ENCODE data around the gene FKBP2. TPM values are rescaled to one million over a fixed set of nuclear protein-coding genes. Genes with fewer than 3 reads are reported as not detected.

FKBP2 gene
- total RNA-seq, 1 donor from 2014 or later, result 5.3 TPM

GRCh38 chr11:64255135-64256128, 14.5 kb downstream of the FKBP2 start:
- Histone ChIP-seq H3K9ac (no peak overlapping the region), H3K4me3 (no peak overlapping the region), H3K27ac (no peak overlapping the region), H2AFZ (replicated peaks) (no peak overlapping the region), H3K27me3 (no peaks in the 10 kb centered on the region), H4K20me1 (ENCODE audit: low read depth) (peaks cover 25% of the 10 kb centered on the region), H3K36me3 (no peaks in the 10 kb centered on the region), H3K9me3 (ENCODE audit: low read depth) (no peaks in the 10 kb centered on the region), H3K4me1 (peaks cover 13% of the 10 kb centered on the region), H3K79me2 (ENCODE audit: low read depth) (peaks cover 11% of the 10 kb centered on the region), H3K4me2 (no peak overlapping the region), H3F3A (ENCODE audit: low read depth) (peaks cover 15% of the 10 kb centered on the region)
- peaks cover 17% of the 10 kb centered on the region for H3K36me3 Mint-ChIP-seq
- H3K4me1 Mint-ChIP-seq, result peaks cover 17% of the 10 kb centered on the region
- no peak for TF ChIP-seq EZH2 (IDR thresholded peaks at IDR 0.05)
- no peak for TF ChIP-seq EZH2phosphoT487 (IDR thresholded peaks at IDR 0.05)
- TF ChIP-seq CTCF (IDR thresholded peaks at IDR 0.05), result no peak
- peaks cover 13% of the 10 kb centered on the region for H3K27me3 Mint-ChIP-seq (ENCODE audit: insufficient read depth, low read depth)
- no peaks in the 10 kb centered on the region for H3K9me3 Mint-ChIP-seq
- no peak overlapping the region for H3K27ac Mint-ChIP-seq
- no peak overlapping the region for H3K4me3 Mint-ChIP-seq
- no peak for DNase-seq (ENCODE audit: low spot score)

GRCh38 chr11:64256300-64256699, 15.4 kb downstream of the FKBP2 start:
- H3F3A ChIP-seq (ENCODE audit: low read depth), result peaks cover 9% of the 10 kb centered on the region
- DNase-seq (ENCODE audit: low spot score), result no peak
- peaks cover 7% of the 10 kb centered on the region for H3K4me1 ChIP-seq
- no peaks in the 10 kb centered on the region for H3K9me3 Mint-ChIP-seq
- H3K4me3 Mint-ChIP-seq, result no peak overlapping the region
- peaks cover 25% of the 10 kb centered on the region for H4K20me1 ChIP-seq (ENCODE audit: low read depth)
- no peak overlapping the region for H3K4me3 ChIP-seq
- H3K27ac Mint-ChIP-seq, result no peak overlapping the region
- H3K9me3 ChIP-seq (ENCODE audit: low read depth), result no peaks in the 10 kb centered on the region
- no peaks in the 10 kb centered on the region for H3K27me3 ChIP-seq
- H3K4me1 Mint-ChIP-seq, result peaks cover 14% of the 10 kb centered on the region
- no peak overlapping the region for H3K4me2 ChIP-seq
- H3K27me3 Mint-ChIP-seq (ENCODE audit: insufficient read depth, low read depth), result peaks cover 13% of the 10 kb centered on the region
- H3K27ac ChIP-seq, result no peak overlapping the region
- no peaks in the 10 kb centered on the region for H3K36me3 ChIP-seq
- H3K79me2 ChIP-seq (ENCODE audit: low read depth), result peaks cover 11% of the 10 kb centered on the region
- no peak overlapping the region for H3K9ac ChIP-seq
- no peak overlapping the region for H2AFZ ChIP-seq (replicated peaks)
- TF ChIP-seq CTCF (IDR thresholded peaks at IDR 0.05) (no peak), EZH2 (IDR thresholded peaks at IDR 0.05) (no peak), EZH2phosphoT487 (IDR thresholded peaks at IDR 0.05) (no peak)
- H3K36me3 Mint-ChIP-seq, result peaks cover 17% of the 10 kb centered on the region

- DNase-seq (ENCODE audit: low spot score), result no peak
- Mint-ChIP-seq H3K27me3 (ENCODE audit: insufficient read depth, low read depth) (peaks cover 10% of the 10 kb centered on the region), H3K36me3 (peaks cover 22% of the 10 kb centered on the region), H3K4me1 (peaks cover 9% of the 10 kb centered on the region), H3K9me3 (no peaks in the 10 kb centered on the region), H3K27ac (no peak overlapping the region), H3K4me3 (no peak overlapping the region)
- TF ChIP-seq EZH2 (IDR thresholded peaks at IDR 0.05) (no peak), CTCF (IDR thresholded peaks at IDR 0.05) (no peak), EZH2phosphoT487 (IDR thresholded peaks at IDR 0.05) (no peak)
- no peak overlapping the region for H3K4me2 ChIP-seq
- no peak overlapping the region for H3K4me3 ChIP-seq
- H3K79me2 ChIP-seq (ENCODE audit: low read depth), result no peaks in the 10 kb centered on the region
- H3K4me1 ChIP-seq, result no peaks in the 10 kb centered on the region
- H3K27me3 ChIP-seq, result no peaks in the 10 kb centered on the region
- no peaks in the 10 kb centered on the region for H3K9me3 ChIP-seq (ENCODE audit: low read depth)
- H4K20me1 ChIP-seq (ENCODE audit: low read depth), result peaks cover 11% of the 10 kb centered on the region
- peaks cover 2% of the 10 kb centered on the region for H3F3A ChIP-seq (ENCODE audit: low read depth)
- H3K9ac ChIP-seq, result no peak overlapping the region
- H3K27ac ChIP-seq, result no peak overlapping the region
- no peak overlapping the region for H2AFZ ChIP-seq (replicated peaks)
- H3K36me3 ChIP-seq, result no peaks in the 10 kb centered on the region
Observed at GRCh38 chr11:64258356-64258755, 17.5 kb downstream of the FKBP2 start.
